Melanocyte of skin (primary cell): ENCODE results near the gene KLHL41. TPM values are rescaled to one million over a fixed set of nuclear protein-coding genes. Genes with fewer than 3 reads are reported as not detected.

Experiments
- total RNA-seq, 2 donors: library from RNA; depleted of rRNA; stranded (reverse); fragments of >200 nt; gene quantifications; 2 replicates each; pipeline ENCODE4 v1.2.3, GENCODE V29; 2012

Gene KLHL41
- 1 to 10 TPM; 1.7 to 4.5 TPM for total RNA-seq

GRCh38 chr2:169509298-169509885 is at the start of gene KLHL41:
KLHL41 (plus strand) TSS chr2:169509702; CDS start chr2:169509779, 77 bp downstream.

GRCh38 chr2:169479257-169480078 is 30.0 kb upstream of the KLHL41 start, which contains the start of gene BBS5:
BBS5 (plus strand) TSS chr2:169479494; CDS start chr2:169479554, 60 bp downstream.

GRCh38 chr2:169573160-169573973 is 63.9 kb downstream of the KLHL41 start, which contains the start of gene FASTKD1:
FASTKD1 (minus strand) TSS chr2:169573865; CDS start chr2:169572029, 1,836 bp downstream.

Other genes starting within 250 kb of the KLHL41 start
- under 1 TPM; under 0.01 to 0.34 TPM for gene LRP2, start 147.2 kb upstream of the KLHL41 start, total RNA-seq
- gene BBS5, start 30.2 kb upstream of the KLHL41 start, total RNA-seq, result 10 to 100 TPM; 35.3 to 55.4 TPM
- 10 to 100 TPM; 17.2 to 26.6 TPM for gene FASTKD1, start 64.2 kb downstream of the KLHL41 start, total RNA-seq
- gene PPIG, start 74.6 kb downstream of the KLHL41 start, total RNA-seq, result 10 to 100 TPM; 16.2 to 16.3 TPM
- gene CFAP210, start 184.7 kb downstream of the KLHL41 start, total RNA-seq, result not detected
- 1 to 10 TPM; 2.7 to 2.8 TPM for gene PHOSPHO2, start 184.8 kb downstream of the KLHL41 start, total RNA-seq
- 1 to 10 TPM in 1 of 2 donors, under 1 TPM in 1; 0.69 to 4.0 TPM for gene KLHL23, start 224.1 kb downstream of the KLHL41 start, total RNA-seq